Neural cell (in vitro differentiated cells): ENCODE data around the gene PHAX.

Experiments
- EP300 ChIP-seq: fragments of 450-650 bp; conservative IDR thresholded peaks from 2 replicates; pipeline ENCODE4 v1.6.1; 2014; ENCODE audit warnings: antibody characterized with exemption, mild to moderate bottlenecking, moderate library complexity; ENCODE audit not compliant: poor library complexity, severe bottlenecking
- EZH2 ChIP-seq: fragments of 200-600, 300-800 bp; shearing (Covaris generic), sonication (generic); IDR thresholded peaks from 2 replicates; pipeline ENCODE4 v1.6.1; 2014; ENCODE audit warnings: antibody characterized with exemption, low read length, borderline replicate concordance, mild to moderate bottlenecking; ENCODE audit not compliant: insufficient read depth, poor library complexity, severe bottlenecking
- MXI1 ChIP-seq: fragments of 450-650 bp; conservative IDR thresholded peaks from 2 replicates; pipeline ENCODE4 v1.6.1; 2014; ENCODE audit warnings: antibody characterized with exemption, mild to moderate bottlenecking; ENCODE audit not compliant: poor library complexity, severe bottlenecking
- POLR2AphosphoS5 ChIP-seq: IDR thresholded peaks from 2 replicates; pipeline ENCODE4 v1.6.1; 2012
- SMC3 ChIP-seq: fragments of 450-650 bp; conservative IDR thresholded peaks from 2 replicates; pipeline ENCODE4 v1.6.1; 2014; ENCODE audit warnings: antibody characterized with exemption, mild to moderate bottlenecking, moderate library complexity; ENCODE audit not compliant: poor library complexity
- TAF1 ChIP-seq: IDR thresholded peaks from 2 replicates; pipeline ENCODE4 v1.6.1; 2012; ENCODE audit warnings: low read depth
- TF ChIP-seq, protein P1 (sequence below): fragments of 450-650 bp; IDR thresholded peaks from 2 replicates; pipeline ENCODE4 v1.5.1; 2014; ENCODE audit warnings: antibody characterized with exemption, mild to moderate bottlenecking, moderate library complexity; ENCODE audit not compliant: poor library complexity, severe bottlenecking
- TF ChIP-seq, protein P2 (sequence below): IDR thresholded peaks from 2 replicates; pipeline ENCODE4 v1.6.1; 2012; ENCODE audit warnings: borderline replicate concordance

DNA sequence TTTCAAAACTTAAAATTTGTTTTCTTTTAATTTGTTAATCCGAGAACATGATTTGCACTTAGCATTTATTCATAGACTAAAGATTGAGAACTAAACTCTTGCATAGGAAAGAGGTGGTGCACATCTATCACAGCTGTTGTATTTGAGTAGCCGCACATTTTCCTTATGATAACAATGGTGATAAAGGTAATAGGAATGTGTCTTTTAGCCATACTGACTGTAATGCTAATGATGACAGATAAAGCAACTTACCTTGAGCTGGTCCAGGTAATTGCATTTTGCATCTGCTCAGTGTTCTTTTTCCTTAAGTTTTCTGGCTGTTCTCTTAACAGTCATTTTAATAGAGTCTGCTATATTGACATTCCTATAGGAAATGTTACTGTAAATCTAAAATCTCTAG, 19.0 kb downstream of the PHAX start:
- TF ChIP-seq, protein P1, sequence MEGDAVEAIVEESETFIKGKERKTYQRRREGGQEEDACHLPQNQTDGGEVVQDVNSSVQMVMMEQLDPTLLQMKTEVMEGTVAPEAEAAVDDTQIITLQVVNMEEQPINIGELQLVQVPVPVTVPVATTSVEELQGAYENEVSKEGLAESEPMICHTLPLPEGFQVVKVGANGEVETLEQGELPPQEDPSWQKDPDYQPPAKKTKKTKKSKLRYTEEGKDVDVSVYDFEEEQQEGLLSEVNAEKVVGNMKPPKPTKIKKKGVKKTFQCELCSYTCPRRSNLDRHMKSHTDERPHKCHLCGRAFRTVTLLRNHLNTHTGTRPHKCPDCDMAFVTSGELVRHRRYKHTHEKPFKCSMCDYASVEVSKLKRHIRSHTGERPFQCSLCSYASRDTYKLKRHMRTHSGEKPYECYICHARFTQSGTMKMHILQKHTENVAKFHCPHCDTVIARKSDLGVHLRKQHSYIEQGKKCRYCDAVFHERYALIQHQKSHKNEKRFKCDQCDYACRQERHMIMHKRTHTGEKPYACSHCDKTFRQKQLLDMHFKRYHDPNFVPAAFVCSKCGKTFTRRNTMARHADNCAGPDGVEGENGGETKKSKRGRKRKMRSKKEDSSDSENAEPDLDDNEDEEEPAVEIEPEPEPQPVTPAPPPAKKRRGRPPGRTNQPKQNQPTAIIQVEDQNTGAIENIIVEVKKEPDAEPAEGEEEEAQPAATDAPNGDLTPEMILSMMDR, result no peak
- TF ChIP-seq POLR2AphosphoS5, result no peak
- TF ChIP-seq EZH2, result no peak
- TF ChIP-seq MXI1, result no peak
- TF ChIP-seq TAF1, result no peak
- TF ChIP-seq, protein P2, sequence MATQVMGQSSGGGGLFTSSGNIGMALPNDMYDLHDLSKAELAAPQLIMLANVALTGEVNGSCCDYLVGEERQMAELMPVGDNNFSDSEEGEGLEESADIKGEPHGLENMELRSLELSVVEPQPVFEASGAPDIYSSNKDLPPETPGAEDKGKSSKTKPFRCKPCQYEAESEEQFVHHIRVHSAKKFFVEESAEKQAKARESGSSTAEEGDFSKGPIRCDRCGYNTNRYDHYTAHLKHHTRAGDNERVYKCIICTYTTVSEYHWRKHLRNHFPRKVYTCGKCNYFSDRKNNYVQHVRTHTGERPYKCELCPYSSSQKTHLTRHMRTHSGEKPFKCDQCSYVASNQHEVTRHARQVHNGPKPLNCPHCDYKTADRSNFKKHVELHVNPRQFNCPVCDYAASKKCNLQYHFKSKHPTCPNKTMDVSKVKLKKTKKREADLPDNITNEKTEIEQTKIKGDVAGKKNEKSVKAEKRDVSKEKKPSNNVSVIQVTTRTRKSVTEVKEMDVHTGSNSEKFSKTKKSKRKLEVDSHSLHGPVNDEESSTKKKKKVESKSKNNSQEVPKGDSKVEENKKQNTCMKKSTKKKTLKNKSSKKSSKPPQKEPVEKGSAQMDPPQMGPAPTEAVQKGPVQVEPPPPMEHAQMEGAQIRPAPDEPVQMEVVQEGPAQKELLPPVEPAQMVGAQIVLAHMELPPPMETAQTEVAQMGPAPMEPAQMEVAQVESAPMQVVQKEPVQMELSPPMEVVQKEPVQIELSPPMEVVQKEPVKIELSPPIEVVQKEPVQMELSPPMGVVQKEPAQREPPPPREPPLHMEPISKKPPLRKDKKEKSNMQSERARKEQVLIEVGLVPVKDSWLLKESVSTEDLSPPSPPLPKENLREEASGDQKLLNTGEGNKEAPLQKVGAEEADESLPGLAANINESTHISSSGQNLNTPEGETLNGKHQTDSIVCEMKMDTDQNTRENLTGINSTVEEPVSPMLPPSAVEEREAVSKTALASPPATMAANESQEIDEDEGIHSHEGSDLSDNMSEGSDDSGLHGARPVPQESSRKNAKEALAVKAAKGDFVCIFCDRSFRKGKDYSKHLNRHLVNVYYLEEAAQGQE, result no peak
- no peak for TF ChIP-seq SMC3
- TF ChIP-seq EP300, result no peak
